Uterus (tissue), 2 donors: ENCODE measurements around the gene PUSL1.

ENCODE experiments used
- POLR2A ChIP-seq, 2 donors: fragments of 450-650 bp; IDR thresholded peaks; one replicate each; pipeline ENCODE4 v1.6.1; 2016; ENCODE audit warnings: antibody characterized with exemption in 2 of 2, mild to moderate bottlenecking in 1 of 2, moderate library complexity in 1 of 2
- TF ChIP-seq, protein P1 (sequence below), 4 experiments: fragments of 200-600 bp in 2 of 4; fragments of 450-650 bp in 2 of 4; sonication (generic) in 2 of 4; IDR thresholded peaks; one replicate each; pipeline ENCODE4 v1.5.1; 2016 to 2019; ENCODE audit warnings: antibody characterized with exemption in 4 of 4, mild to moderate bottlenecking in 2 of 4, moderate library complexity in 1 of 4

DNA sequence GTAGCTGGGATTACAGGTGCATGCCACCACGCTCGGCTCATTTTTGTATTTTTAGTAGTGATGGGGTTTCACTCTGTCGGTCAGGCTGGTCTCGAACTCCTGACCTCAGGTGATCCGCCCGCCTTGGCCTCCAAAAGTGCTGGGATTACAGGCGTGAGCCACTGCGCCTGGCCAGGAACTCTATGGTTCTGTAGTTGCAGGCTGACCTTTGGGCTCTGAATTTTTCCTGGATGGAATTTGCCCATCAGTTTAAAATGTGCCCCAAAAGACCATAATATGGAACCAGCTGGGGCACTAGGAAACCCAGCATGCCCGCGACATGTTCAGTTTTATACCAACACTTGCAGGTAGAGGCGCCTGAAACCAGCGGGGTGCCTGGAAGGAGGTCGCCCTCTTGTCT, 29.8 kb upstream of the PUSL1 start:
- TF ChIP-seq, protein P1, sequence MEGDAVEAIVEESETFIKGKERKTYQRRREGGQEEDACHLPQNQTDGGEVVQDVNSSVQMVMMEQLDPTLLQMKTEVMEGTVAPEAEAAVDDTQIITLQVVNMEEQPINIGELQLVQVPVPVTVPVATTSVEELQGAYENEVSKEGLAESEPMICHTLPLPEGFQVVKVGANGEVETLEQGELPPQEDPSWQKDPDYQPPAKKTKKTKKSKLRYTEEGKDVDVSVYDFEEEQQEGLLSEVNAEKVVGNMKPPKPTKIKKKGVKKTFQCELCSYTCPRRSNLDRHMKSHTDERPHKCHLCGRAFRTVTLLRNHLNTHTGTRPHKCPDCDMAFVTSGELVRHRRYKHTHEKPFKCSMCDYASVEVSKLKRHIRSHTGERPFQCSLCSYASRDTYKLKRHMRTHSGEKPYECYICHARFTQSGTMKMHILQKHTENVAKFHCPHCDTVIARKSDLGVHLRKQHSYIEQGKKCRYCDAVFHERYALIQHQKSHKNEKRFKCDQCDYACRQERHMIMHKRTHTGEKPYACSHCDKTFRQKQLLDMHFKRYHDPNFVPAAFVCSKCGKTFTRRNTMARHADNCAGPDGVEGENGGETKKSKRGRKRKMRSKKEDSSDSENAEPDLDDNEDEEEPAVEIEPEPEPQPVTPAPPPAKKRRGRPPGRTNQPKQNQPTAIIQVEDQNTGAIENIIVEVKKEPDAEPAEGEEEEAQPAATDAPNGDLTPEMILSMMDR (IDR thresholded peaks at IDR 0.05): no peak
- no peak for TF ChIP-seq POLR2A (IDR thresholded peaks at IDR 0.05)
